Pulmonary artery endothelial cell (primary cell): ENCODE measurements around the gene WDSUB1. TPM values are rescaled to one million over a fixed set of nuclear protein-coding genes. Genes with fewer than 3 reads are reported as not detected.

Experiments used
- DNase-seq: peaks from one replicate; pipeline ENCODE4 v3.0.0-alpha.2; 2011; ENCODE audit warnings: low read depth, low spot score
- total RNA-seq: library from RNA; depleted of rRNA; stranded (reverse); fragments of >200 nt; gene quantifications from 2 replicates; pipeline ENCODE4 v1.2.3, GENCODE V29; 2014

Gene WDSUB1
- total RNA-seq, 1 donor from 2014 or later = 3.2 TPM

- no peak for DNase-seq
These were observed 61.2 kb downstream of the WDSUB1 start for GRCh38 chr2:159225025-159226016.

- no peak for DNase-seq
These were observed 62.3 kb downstream of the WDSUB1 start for GRCh38 chr2:159224061-159224813.

GRCh38 chr2:159219394-159219998 lies 67.0 kb downstream of the WDSUB1 start:
- DNase-seq = no peak

- no peak for DNase-seq
These were observed 68.1 kb downstream of the WDSUB1 start for GRCh38 chr2:159218389-159218788.

GRCh38 chr2:159217676-159218075 lies 68.8 kb downstream of the WDSUB1 start:
- DNase-seq = no peak

- DNase-seq = no peak
These were observed 71.4 kb downstream of the WDSUB1 start for GRCh38 chr2:159215116-159215515.

- no peak for DNase-seq
These were observed 72.1 kb downstream of the WDSUB1 start for GRCh38 chr2:159214325-159214865.

GRCh38 chr2:159213296-159213695 lies 73.2 kb downstream of the WDSUB1 start:
- DNase-seq = no peak

- no peak for DNase-seq
These were observed 74.8 kb downstream of the WDSUB1 start for GRCh38 chr2:159211447-159212396.

GRCh38 chr2:159209341-159210306 lies 76.9 kb downstream of the WDSUB1 start:
- no peak for DNase-seq

GRCh38 chr2:159208438-159208837 lies 78.1 kb downstream of the WDSUB1 start:
- no peak for DNase-seq

- no peak for DNase-seq
These were observed 79.6 kb downstream of the WDSUB1 start for GRCh38 chr2:159206736-159207380.

GRCh38 chr2:159204381-159205144 lies 81.9 kb downstream of the WDSUB1 start:
- no peak for DNase-seq

- DNase-seq = no peak
These were observed 83.9 kb downstream of the WDSUB1 start for GRCh38 chr2:159202568-159203071.

- no peak for DNase-seq
These were observed 85.0 kb downstream of the WDSUB1 start for GRCh38 chr2:159201360-159202063.

- DNase-seq = no peak
These were observed 86.0 kb downstream of the WDSUB1 start for GRCh38 chr2:159200498-159200897.
